ENCODE data around the gene SEC14L2. TPM values are rescaled to one million over a fixed set of nuclear protein-coding genes. Genes with fewer than 3 reads are reported as not detected.
"Not testable (repeated sequence)": the region's sequence is repeated elsewhere in the genome, so short reads cannot be mapped to it uniquely, and the experiment has no call there.

SEC14L2 gene
- total RNA-seq, 4 donors from 2014 or later: 3.0 to 8.8 (median 5.0) TPM

DNA sequence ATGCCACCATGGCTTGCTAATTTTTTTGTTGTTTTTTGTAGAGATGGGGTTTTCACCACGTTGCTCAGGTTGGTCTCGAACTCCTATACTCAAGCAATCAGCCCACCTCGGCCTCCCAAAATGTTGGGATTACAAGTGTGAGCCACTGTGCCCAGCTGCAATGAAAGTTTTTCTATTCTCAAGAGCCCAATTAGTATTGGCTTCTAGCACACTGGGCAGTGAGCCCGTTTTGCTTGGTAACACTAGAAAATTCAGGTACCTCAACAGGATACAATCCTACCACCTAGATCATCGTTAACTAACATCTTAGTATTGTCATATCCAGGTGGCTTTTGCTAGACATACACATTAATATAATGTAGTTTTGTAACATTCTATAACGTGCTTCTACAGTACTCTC, 56.0 kb downstream of the SEC14L2 start:
- TF ChIP-seq, protein P1, sequence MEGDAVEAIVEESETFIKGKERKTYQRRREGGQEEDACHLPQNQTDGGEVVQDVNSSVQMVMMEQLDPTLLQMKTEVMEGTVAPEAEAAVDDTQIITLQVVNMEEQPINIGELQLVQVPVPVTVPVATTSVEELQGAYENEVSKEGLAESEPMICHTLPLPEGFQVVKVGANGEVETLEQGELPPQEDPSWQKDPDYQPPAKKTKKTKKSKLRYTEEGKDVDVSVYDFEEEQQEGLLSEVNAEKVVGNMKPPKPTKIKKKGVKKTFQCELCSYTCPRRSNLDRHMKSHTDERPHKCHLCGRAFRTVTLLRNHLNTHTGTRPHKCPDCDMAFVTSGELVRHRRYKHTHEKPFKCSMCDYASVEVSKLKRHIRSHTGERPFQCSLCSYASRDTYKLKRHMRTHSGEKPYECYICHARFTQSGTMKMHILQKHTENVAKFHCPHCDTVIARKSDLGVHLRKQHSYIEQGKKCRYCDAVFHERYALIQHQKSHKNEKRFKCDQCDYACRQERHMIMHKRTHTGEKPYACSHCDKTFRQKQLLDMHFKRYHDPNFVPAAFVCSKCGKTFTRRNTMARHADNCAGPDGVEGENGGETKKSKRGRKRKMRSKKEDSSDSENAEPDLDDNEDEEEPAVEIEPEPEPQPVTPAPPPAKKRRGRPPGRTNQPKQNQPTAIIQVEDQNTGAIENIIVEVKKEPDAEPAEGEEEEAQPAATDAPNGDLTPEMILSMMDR (IDR thresholded peaks at IDR 0.05): no peak
- no peak for DNase-seq (ENCODE audit: low spot score)
- ATAC-seq (ENCODE audit: low FRiP score): no peak

DNA sequence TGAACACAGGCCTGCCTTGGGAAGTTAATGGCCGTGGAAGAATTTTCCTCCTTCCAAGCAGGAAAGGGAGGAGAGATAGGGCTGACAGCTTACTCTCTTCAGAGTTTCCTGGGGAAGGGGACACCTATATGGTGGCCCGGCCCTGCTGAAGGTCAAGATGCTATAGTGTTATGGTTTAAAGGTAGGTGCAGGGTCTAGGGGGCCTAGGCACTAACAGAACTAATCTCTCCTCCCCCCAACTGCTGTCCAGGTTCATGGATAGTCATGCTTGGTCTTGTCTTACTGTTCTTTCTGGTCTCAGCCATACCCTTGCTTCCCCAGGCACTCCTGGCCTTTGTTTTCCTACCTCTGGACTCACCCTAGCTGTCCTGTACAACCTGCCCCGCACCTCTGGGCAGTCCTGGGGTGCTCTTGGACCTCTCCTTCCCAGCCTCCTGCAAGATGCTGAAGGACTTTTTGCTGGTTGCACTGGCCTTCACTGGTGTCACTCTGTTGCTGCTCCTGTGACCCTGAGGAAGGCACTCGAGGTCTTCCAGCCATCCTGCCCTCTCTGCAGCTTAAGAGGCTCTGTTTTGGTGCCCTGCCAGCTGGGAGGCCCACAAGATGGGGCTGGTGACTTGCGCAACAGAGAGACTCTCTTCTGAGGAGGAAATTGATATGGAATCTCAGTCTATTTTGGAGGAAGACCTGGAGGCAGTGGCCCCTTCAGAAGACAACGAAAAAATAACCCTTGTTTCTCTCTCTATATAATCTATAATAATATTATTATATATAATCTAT, 57.1 kb downstream of the SEC14L2 start:
- ATAC-seq (ENCODE audit: low FRiP score) (no peak), DNase-seq (ENCODE audit: low spot score) (no peak)
- TF ChIP-seq, protein P1 (IDR thresholded peaks at IDR 0.05): no peak

GRCh38 chr22:30455075-30455840, 58.4 kb downstream of the SEC14L2 start:
- TF ChIP-seq, protein P1 (IDR thresholded peaks at IDR 0.05): no peak
- DNase-seq (ENCODE audit: low spot score) (no peak), ATAC-seq (ENCODE audit: low FRiP score) (no peak)

GRCh38 chr22:30457981-30458380, 61.2 kb downstream of the SEC14L2 start:
- ATAC-seq (ENCODE audit: low FRiP score) (no peak), DNase-seq (ENCODE audit: low spot score) (no peak)
- TF ChIP-seq, protein P1 (IDR thresholded peaks at IDR 0.05): no peak

DNA sequence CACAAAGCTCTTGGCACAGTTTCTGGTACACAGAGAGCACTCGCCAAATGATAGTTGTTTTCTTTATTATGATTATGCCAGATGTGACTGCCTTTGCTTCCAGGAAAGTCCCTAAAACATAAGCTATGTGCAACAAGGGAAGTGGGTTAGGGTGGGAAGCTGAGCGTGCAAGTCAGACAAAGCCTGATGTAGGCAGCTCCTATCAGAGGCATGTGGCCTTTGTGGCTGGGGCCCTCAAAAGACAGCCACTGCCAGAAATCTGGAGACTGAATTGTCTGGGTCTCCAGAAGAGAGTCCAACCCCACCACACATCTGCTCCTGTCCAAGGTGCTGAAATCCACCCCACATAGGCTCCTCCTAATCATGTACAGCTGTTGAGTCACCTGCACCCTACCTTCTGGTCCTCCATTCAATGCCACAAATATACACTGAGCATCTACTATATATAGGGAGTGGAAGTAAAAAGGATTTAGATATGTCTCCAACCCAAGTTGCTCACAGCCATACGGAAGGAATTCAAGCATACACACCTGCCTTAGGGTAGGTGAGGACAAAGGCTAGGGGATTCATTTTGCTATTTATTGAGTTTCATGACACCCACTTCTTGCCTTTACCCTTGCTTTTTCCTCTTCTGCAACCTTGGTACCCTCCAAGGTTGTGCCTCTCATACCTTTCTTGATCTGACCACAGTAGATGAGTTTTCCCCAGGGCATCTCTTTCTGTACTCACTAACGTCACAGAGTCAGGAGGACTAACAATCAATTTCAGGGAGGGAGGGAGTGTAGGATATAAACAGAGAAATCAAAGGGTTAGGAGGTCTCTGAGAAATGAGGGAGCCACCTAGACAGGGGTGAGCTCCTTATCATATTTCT, 62.6 kb downstream of the SEC14L2 start:
- DNase-seq (ENCODE audit: low spot score) (no peak), ATAC-seq (ENCODE audit: low FRiP score) (no peak)
- TF ChIP-seq, protein P1 (IDR thresholded peaks at IDR 0.05): no peak

GRCh38 chr22:30460147-30460546, 63.3 kb downstream of the SEC14L2 start:
- TF ChIP-seq, protein P1 (IDR thresholded peaks at IDR 0.05): no peak

GRCh38 chr22:30460555-30460954, 63.7 kb downstream of the SEC14L2 start:
- not testable (repeated sequence) for DNase-seq (ENCODE audit: low spot score); ATAC-seq (ENCODE audit: low FRiP score)

More at GRCh38 chr22:30460147-30460546, 63.3 kb downstream of the SEC14L2 start:
- ATAC-seq (ENCODE audit: low FRiP score) (no peak), DNase-seq (ENCODE audit: low spot score) (no peak)

All from omental fat pad (tissue), 4 donors.